IMR-90 (cell line): ENCODE data around the gene ATP13A2. TPM values are rescaled to one million over a fixed set of nuclear protein-coding genes. Genes with fewer than 3 reads are reported as not detected.

ENCODE experiments used
- ATAC-seq: fragments of 200-7000 bp; cut with Tn5 transposase; 2 replicates; pipeline ENCODE4 v1.9.1; 2020; ENCODE audit warnings: low read depth, mild to moderate bottlenecking, moderate library complexity
- BruUV-seq: library from RNA; stranded (reverse); fragments of 400-500 nt; replicated peaks from 2 replicates; lab custom pipeline; 2021; lab: Mats Ljungman, UMichigan
- CTCF ChIA-PET: fragments of 300-600 bp; formaldehyde crosslinking; extraction: SDS; loops from one replicate; lab custom pipeline; 2021; ENCODE audit warnings: antibody characterized with exemption; lab: Yijun Ruan, JAX
- POLR2A ChIA-PET: fragments of 300-600 bp; sonication (Branson Sonifier 250); formaldehyde crosslinking; loops from one replicate; lab custom pipeline; 2022; ENCODE audit warnings: antibody characterized with exemption; ENCODE audit not compliant: unreplicated experiment; lab: Charles Lee
- DNase-seq: peaks from one replicate; pipeline ENCODE4 v3.0.0; 2013
- H2AFZ ChIP-seq: replicated peaks from 2 replicates; pipeline ENCODE3; 2013; ENCODE audit warnings: low read length, mild to moderate bottlenecking; ENCODE audit not compliant: poor library complexity
- H2AK5ac ChIP-seq: 2 replicates; pipeline ENCODE4 v1.6.1; 2013; ENCODE audit warnings: low read depth, low read length, inconsistent platforms
- H2AK9ac ChIP-seq: replicated peaks from 2 replicates; pipeline ENCODE3; 2013; ENCODE audit warnings: mild to moderate bottlenecking, low read depth, low read length, moderate library complexity; ENCODE audit not compliant: poor library complexity
- H2BK120ac ChIP-seq: 2 replicates; pipeline ENCODE4 v1.6.1; 2013; ENCODE audit warnings: low read depth, low read length, inconsistent platforms
- H2BK15ac ChIP-seq: 3 replicates; pipeline ENCODE4 v1.6.1; 2013; ENCODE audit warnings: low read depth, low read length, inconsistent platforms
- H2BK20ac ChIP-seq: 2 replicates; pipeline ENCODE4 v1.6.1; 2013; ENCODE audit warnings: low read depth, mild to moderate bottlenecking, inconsistent platforms, low read length, moderate library complexity
- H2BK5ac ChIP-seq: 2 replicates; pipeline ENCODE4 v1.6.1; 2013; ENCODE audit warnings: mild to moderate bottlenecking, low read depth, low read length, inconsistent platforms; ENCODE audit not compliant: poor library complexity, severe bottlenecking
- H3K14ac ChIP-seq: replicated peaks from 2 replicates; pipeline ENCODE4 v1.6.1; 2013; ENCODE audit warnings: low read depth, low read length, inconsistent platforms
- H3K18ac ChIP-seq: 2 replicates; pipeline ENCODE4 v1.6.1; 2013; ENCODE audit warnings: low read depth, low read length, control low read depth
- H3K23ac ChIP-seq: 2 replicates; pipeline ENCODE4 v1.6.1; 2013; ENCODE audit warnings: low read depth, low read length, inconsistent platforms
- H3K27ac ChIP-seq: 2 replicates; pipeline ENCODE4 v1.5.1; 2013; ENCODE audit warnings: mild to moderate bottlenecking, control low read depth, low read length; ENCODE audit not compliant: insufficient read depth
- H3K27me3 ChIP-seq: 2 replicates; pipeline ENCODE4 v1.6.1; 2013; ENCODE audit warnings: low read length; ENCODE audit not compliant: control insufficient read depth, insufficient read depth
- H3K36me3 ChIP-seq: 2 replicates; pipeline ENCODE4 v1.6.1; 2013; ENCODE audit warnings: low read length, mixed read lengths; ENCODE audit not compliant: control insufficient read depth, insufficient read depth
- H3K4ac ChIP-seq: 2 replicates; pipeline ENCODE4 v1.6.1; 2013; ENCODE audit warnings: low read depth, low read length, inconsistent platforms
- H3K4me1 ChIP-seq: 2 replicates; pipeline ENCODE4 v1.6.1; 2013; ENCODE audit warnings: low read length, mixed read lengths; ENCODE audit not compliant: control insufficient read depth, insufficient read depth
- H3K4me2 ChIP-seq: 2 replicates; pipeline ENCODE4 v1.6.1; 2013; ENCODE audit warnings: low read depth, mild to moderate bottlenecking, control low read depth, low read length, moderate library complexity
- H3K4me3 ChIP-seq: 2 replicates; pipeline ENCODE4 v1.5.1; 2013; ENCODE audit warnings: low read depth, mild to moderate bottlenecking, control low read depth, low read length, moderate library complexity; ENCODE audit not compliant: insufficient read depth
- H3K56ac ChIP-seq: 2 replicates; pipeline ENCODE4 v1.6.1; 2013; ENCODE audit warnings: low read length, inconsistent platforms; ENCODE audit not compliant: insufficient read depth; ENCODE audit errors: extremely low read depth
- H3K79me1 ChIP-seq, 2 experiments: 2 replicates each; pipeline ENCODE4 v1.6.1; 2013; ENCODE audit warnings: low read length in 2 of 2, inconsistent platforms in 1 of 2, low read depth in 1 of 2
- H3K9ac ChIP-seq: 2 replicates; pipeline ENCODE4 v1.6.1; 2013; ENCODE audit warnings: low read depth, low read length, control low read depth
- H3K9me1 ChIP-seq: 2 replicates; pipeline ENCODE4 v1.6.1; 2013; ENCODE audit warnings: low read length, inconsistent platforms; ENCODE audit not compliant: insufficient read depth
- H3K9me3 ChIP-seq: 2 replicates; pipeline ENCODE4 v1.6.1; 2013; ENCODE audit warnings: low read length; ENCODE audit not compliant: control insufficient read depth, insufficient read depth
- H4K20me1 ChIP-seq: 2 replicates; pipeline ENCODE4 v1.6.1; 2013; ENCODE audit warnings: low read length, inconsistent platforms; ENCODE audit not compliant: insufficient read depth
- H4K5ac ChIP-seq: 2 replicates; pipeline ENCODE4 v1.6.1; 2013; ENCODE audit warnings: mild to moderate bottlenecking, low read depth, low read length, control low read depth
- H4K8ac ChIP-seq, 2 experiments: 2 replicates each; pipeline ENCODE4 v1.6.1; 2013; ENCODE audit warnings: low read depth in 2 of 2, low read length in 2 of 2, control low read depth in 1 of 2, inconsistent platforms in 1 of 2
- H4K91ac ChIP-seq: 2 replicates; pipeline ENCODE4 v1.6.1; 2013; ENCODE audit warnings: low read depth, low read length, inconsistent platforms; ENCODE audit not compliant: insufficient read depth
- CEBPB ChIP-seq: IDR thresholded peaks from 2 replicates; pipeline ENCODE4 v1.6.1; 2012; ENCODE audit warnings: low read depth, low read length, improper control_type of control experiment
- MAFK ChIP-seq: IDR thresholded peaks from 2 replicates; pipeline ENCODE4 v1.6.1; 2012; ENCODE audit warnings: low read depth, low read length, improper control_type of control experiment
- MXI1 ChIP-seq: IDR thresholded peaks from 2 replicates; pipeline ENCODE4 v1.6.1; 2012; ENCODE audit warnings: low read depth, mild to moderate bottlenecking, low read length, moderate library complexity, borderline replicate concordance
- RAD21 ChIP-seq: IDR thresholded peaks from 2 replicates; pipeline ENCODE4 v1.6.1; 2012; ENCODE audit warnings: low read length, improper control_type of control experiment
- WGBS, 2 experiments: methylation state at CpG; one replicate each; pipeline versions ENCODE4 v1.1.5 to v1.1.7; 2013; ENCODE audit warnings: missing lambda C conversion rate in 2 of 2; ENCODE audit not compliant: insufficient read length in 1 of 2; ENCODE audit errors: extremely low coverage in 2 of 2; 5-methylcytosine and 5-hydroxymethylcytosine counted together
- dilution Hi-C: fragments of 300-500 bp; cut with HindIII; formaldehyde crosslinking; loops from one replicate; pipeline ENCODE4 v1.14.3; 2018; ENCODE audit warnings: low sequenced_read_pairs; ENCODE audit not compliant: unreplicated experiment
- in situ Hi-C: fragments of 300-500 bp; cut with MboI; formaldehyde crosslinking; loops from 3 replicates; pipeline ENCODE4 v1.14.3; 2019; ENCODE audit warnings: low sequenced_read_pairs, inconsistent platforms, mixed read lengths
- intact Hi-C: fragments of 100-400 bp; cut with micrococcal nuclease; formaldehyde crosslinking; loops from 2 replicates; pipeline ENCODE4 v1.10.0; 2022
- polyA plus RNA-seq, 3 experiments: library from polyadenylated mRNA; depleted of rRNA; stranded (reverse); fragments of >200 nt; gene quantifications; 2 replicates each; pipeline ENCODE4 v1.2.3, GENCODE V29; 2012; ENCODE audit warnings: low replicate concordance in 1 of 3
- total RNA-seq: library from RNA; depleted of rRNA; stranded (reverse); fragments of >200 nt; gene quantifications from 2 replicates; pipeline ENCODE4 v1.2.3, GENCODE V29; 2012

ATP13A2 gene
- total and polyA plus RNA-seq, 2 of the 4 experiments (the other 2 are of a cell fraction) = 5.7 to 18.9 TPM

- Histone ChIP-seq H2BK20ac (no peak overlapping the region), H3K9me1 (no peaks in the 10 kb centered on the region), H3K79me1 (no peaks in the 10 kb centered on the region), H2AK9ac (no peak overlapping the region), H3K14ac (no peak overlapping the region), H4K91ac (no peak overlapping the region), H3K27me3 (no peaks in the 10 kb centered on the region; the same call in 1 of the 2 replicates), H2AFZ (no peak overlapping the region), H2BK5ac (no peak overlapping the region), H4K20me1 (peaks cover 8% of the 10 kb centered on the region), H3K36me3 (peaks cover 14% of the 10 kb centered on the region; the same call in 1 of the 2 replicates), H3K9ac (no peak overlapping the region), H3K27ac (no peak overlapping the region), H3K9me3 (no peaks in the 10 kb centered on the region), H3K4ac (no peak overlapping the region), H3K23ac (no peak overlapping the region), H3K56ac (no peak overlapping the region), H2BK120ac (no peak overlapping the region), H3K18ac (no peak overlapping the region), H2AK5ac (no peak overlapping the region), H4K8ac (no peak overlapping the region), H3K4me2 (no peak overlapping the region), H2BK15ac (no peak overlapping the region), H3K4me3 (no peak overlapping the region), H3K4me1 (peaks cover 7% of the 10 kb centered on the region), H4K5ac (no peak overlapping the region)
- TF ChIP-seq MXI1 = no peak
- TF ChIP-seq RAD21 = no peak
- TF ChIP-seq MAFK = no peak
- no peak for TF ChIP-seq CEBPB
- DNase-seq (no peak), ATAC-seq (no peak)
- POLR2A ChIA-PET = no interaction called here
- in situ Hi-C loops (no loop called here), dilution Hi-C loops (no loop called here), intact Hi-C loops (no loop called here)
- CTCF ChIA-PET = no interaction called here
- no TSS peak for BruUV-seq
- 98% methylated on average over 6 of the region's 28 CpGs; no CpG with 5 or more reads in 1 of the 2 experiments for WGBS, 2 experiments
These were observed 41.4 kb downstream of the ATP13A2 start for GRCh38 chr1:16970132-16970910.
